HUDEP-2 (cell line): Measurements from ENCODE around the gene CNTNAP2.
"Not testable (repeated sequence)": the region's sequence is repeated elsewhere in the genome, so short reads cannot be mapped to it uniquely, and the experiment has no call there.

Experiments
- DNase-seq, 76 experiments: peaks; one replicate each; lab custom pipeline; 2025; ENCODE audit not compliant: unreplicated experiment in 76 of 76; lab: John Stamatoyannopoulos, UW

The CNTNAP2 gene

GRCh38 chr7:146861701-146862100, 745.1 kb downstream of the CNTNAP2 start:
- no peak for DNase-seq

GRCh38 chr7:146862415-146862814, 745.8 kb downstream of the CNTNAP2 start:
- no peak for DNase-seq

DNA sequence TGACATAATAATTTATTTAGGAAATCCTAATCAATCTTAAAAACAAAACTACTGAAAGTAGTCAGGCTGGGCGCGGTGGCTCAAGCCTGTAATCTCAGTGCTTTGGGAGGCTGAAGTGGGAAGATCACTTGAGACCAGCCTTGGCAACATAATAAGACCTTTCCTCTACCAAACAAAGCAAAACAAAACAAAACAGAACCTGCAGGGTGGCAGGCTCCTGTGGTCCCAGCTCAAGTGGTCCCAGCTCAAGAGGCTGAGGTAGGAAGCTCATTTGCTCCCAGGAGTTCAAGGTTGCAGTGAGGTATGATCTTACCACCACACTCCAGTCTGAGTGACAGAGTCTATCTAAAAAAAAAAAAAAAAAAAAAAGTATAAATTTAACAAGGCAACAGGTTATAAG, 748.0 kb downstream of the CNTNAP2 start:
- DNase-seq, result no peak

- no peak for DNase-seq
These were observed 749.1 kb downstream of the CNTNAP2 start for GRCh38 chr7:146865696-146866095.

- DNase-seq, result no peak
These were observed 758.1 kb downstream of the CNTNAP2 start for GRCh38 chr7:146874722-146875121.

DNA sequence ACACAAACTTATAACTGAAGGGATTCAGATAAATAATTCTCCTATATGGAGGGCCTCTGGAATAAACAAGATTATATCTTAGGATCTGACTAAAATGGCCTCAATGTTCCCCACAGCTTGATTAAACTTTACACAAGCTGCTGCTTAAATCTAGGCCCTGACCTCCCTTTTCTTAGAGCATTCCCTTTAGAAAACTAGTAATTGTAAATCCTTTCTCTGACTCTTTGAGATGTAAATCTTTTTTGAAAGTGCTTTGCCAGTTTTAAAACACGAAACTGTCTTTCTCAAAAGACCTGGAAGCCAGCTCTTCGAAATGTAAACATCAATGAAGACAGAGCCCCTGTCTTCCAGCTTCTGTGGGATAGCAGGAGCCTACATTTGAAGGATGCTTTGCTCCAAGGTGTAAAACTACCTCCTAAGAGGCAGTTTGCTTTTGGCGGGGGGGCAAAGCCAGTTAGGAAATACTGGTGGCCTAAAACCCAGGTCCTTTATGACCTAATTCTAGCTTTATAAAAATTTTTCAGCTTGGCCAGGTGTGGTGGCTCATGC, 758.7 kb downstream of the CNTNAP2 start:
- no peak for DNase-seq

DNA sequence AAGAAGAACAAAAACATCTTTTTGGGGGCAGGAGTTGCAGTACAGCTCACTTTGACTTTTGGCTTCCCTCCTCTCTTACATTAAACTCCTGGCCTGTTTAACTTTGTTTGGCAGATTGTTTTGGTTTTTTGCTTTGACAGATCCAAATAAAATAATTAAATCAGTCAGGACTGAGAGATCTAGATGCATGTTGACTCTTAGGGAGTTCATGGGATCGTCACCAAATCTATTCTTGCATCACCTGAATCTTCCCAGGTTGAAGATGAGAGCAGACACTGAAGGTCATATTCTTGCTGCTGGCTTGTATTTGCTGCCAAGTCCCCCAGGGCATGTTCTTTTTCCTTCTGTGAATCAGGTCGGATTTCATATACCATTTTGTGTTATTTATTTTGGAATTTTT, 759.4 kb downstream of the CNTNAP2 start:
- no peak for DNase-seq

GRCh38 chr7:146876411-146876810, 759.8 kb downstream of the CNTNAP2 start:
- no peak for DNase-seq

DNA sequence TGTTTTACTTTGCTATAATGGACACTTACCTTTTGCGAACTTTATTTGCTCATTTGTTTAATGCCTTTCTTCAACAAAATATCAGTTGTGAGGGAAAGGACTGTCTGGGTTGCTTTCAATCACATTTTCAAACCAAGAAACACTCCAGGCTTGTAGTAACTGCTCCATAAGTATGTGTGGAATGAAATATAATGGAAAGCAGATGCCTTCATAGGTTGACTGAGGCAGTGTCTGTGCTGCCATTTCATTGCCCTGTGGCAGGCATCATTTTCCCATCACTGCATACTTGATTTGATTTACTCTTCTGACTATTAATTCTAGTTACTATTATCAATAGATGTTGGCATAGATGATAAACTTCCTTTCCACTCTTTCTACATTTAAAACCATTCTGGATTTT, 762.3 kb downstream of the CNTNAP2 start:
- DNase-seq, result no peak

DNA sequence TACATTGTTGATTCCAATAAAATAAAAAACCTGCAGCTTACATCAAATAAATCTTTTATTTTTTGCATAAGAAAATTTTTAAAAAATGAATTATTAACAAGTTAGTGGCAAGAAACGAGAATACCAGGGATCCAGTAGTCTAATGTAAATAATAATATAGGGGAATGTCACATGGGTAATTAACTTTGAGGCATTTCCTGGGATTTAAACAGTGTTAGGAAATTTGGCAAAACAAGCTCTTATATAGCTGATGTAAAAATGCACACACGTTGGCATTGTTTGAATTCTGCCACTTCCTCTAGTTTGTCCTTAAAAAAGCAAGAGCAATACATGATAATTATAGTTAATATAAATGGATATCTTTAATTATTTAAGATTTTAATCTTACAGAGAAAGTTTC, 768.6 kb downstream of the CNTNAP2 start:
- DNase-seq, result no peak

DNA sequence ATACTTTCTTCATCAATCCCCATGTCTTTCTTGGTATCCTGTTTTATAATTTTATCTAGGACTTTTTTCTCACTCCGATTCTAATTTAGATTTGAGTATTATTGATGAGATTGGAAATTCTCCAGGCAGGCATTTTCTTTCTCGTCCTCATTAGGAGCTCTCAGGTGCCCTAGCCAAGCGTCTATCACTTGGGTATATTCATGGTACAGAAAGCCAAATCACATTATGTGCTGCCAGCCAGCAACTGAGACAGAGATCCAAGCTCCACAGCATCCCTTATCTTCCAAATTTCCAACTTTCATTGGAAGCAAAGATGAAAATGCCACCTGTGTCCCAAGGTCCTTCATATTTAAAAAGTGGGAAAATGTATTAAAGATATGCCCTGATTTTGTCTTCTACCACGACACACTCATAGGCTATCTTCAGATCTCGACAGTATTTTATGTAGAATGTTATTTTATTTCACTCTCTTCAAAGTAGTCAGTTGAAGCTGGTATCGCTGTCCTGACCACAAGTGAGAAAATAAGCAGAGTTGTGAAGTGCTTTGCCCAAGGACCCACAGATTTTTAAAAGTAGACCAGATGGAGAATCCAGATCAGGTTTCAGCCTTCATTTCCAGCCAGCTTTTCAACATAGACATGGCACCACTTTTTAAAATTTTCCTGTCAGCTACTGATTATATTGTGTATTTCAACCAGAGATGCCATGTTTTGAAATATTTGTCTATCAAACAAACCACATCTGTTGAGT, 773.4 kb downstream of the CNTNAP2 start:
- no peak for DNase-seq

GRCh38 chr7:146892151-146892550, 775.5 kb downstream of the CNTNAP2 start:
- DNase-seq, result no peak

DNA sequence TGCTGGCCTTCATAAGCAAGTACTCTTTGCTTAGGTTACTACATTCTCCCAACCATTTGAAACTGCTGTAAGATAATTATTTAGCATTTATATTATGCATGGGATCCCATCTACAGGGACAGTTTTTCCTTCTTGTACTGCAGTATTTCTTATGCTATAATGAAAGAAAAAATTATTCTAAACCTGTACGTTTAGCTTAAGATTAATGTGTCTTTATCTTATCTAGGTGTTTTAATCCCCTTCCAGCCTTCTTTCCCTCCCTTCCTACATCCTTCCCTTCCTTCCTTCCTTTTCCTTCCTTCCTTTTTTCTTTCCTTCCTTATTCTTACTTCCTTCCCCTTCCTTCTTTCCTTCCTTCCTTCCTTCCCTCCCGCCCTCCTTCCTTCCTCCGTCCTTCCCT, 778.3 kb downstream of the CNTNAP2 start:
- no peak for DNase-seq

GRCh38 chr7:146902266-146902665, 785.7 kb downstream of the CNTNAP2 start:
- no peak for DNase-seq

DNA sequence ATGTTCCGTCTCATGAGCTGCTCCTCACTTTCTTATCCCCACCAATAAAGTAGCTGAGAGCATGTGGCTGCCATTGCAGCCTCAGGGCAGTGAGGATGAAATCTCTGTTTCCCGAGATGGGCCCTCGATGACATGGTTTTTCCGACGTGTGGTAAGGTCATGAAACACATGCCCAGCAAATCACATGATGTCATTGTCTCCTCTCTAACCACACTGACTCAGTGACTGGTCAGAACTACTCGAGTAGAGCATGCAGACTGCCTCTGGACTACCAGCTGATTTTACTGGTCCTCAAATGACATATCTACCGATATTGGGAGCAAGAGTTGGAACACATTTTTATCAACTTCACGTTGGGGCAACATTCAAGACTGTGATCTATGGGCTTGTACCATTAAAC, 786.1 kb downstream of the CNTNAP2 start:
- no peak for DNase-seq

GRCh38 chr7:146905746-146906145, 789.1 kb downstream of the CNTNAP2 start:
- not testable (repeated sequence) for DNase-seq

GRCh38 chr7:146922782-146923181, 806.2 kb downstream of the CNTNAP2 start:
- no peak for DNase-seq

- no peak for DNase-seq
These were observed 810.2 kb downstream of the CNTNAP2 start for GRCh38 chr7:146926841-146927240.

DNA sequence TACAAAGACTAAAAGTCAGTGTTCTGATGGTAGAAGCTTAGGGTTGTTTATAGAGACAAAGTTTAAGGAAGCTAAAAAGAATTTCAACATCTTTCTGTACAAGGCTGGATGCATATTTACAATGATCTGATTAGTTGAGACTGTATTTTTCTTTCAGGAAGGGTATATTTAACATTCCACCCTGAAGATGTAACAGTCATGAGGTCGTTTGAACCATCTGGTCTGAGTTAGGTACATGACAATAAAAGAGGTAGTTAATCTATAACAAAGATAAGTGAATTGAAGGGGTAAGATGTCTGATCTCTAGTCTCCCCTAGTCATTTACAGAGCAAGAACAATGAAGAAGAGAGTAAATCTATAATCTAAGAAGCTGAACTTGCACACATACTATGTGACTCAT, 821.2 kb downstream of the CNTNAP2 start:
- DNase-seq, result no peak

DNA sequence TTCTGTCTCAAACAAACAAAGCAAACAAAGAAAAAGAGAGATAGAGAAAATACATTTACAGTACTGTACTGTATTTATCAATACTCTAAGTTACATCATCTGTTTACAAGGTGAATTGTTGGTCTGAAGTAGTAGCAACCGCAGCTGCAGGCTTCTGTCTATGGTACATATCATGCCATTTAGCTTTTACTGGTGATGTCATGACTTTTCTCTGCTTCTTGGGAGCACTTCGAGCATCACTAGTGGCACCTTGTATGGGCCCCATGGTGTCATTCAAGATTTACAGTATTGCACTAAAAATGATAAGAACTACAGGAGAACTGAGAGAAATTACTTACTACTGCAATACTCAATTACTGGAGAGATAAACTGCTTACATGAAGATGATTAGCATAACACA, 826.9 kb downstream of the CNTNAP2 start:
- DNase-seq, result no peak

- no peak for DNase-seq
These were observed 832.1 kb downstream of the CNTNAP2 start for GRCh38 chr7:146948703-146949102.

DNA sequence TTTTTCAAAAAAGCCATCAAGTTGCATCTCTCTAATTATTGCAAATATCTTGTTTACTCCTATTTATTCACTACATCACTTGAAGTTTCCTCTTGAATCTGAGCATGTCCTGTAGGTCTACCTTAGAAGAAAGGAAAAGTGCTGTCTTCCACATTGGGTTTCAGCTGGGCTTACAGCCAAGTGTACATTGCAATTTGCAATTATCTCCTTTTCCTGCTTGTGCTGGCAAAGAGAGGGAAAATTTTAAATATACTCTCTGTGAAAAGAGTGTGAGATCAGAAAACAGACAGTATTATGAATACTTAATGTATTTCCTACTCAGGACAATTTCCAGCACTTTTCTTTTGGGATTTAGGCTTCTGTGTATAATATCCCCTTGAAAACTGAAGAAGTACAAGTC, 839.7 kb downstream of the CNTNAP2 start:
- DNase-seq, result no peak

- no peak for DNase-seq
These were observed 840.3 kb downstream of the CNTNAP2 start for GRCh38 chr7:146956853-146957252.
